IPS-20b (cell line): Measurements from ENCODE around the gene STK36.
"Not testable (repeated sequence)": the region's sequence is repeated elsewhere in the genome, so short reads cannot be mapped to it uniquely, and the experiment has no call there.

Experiments
- H3K27ac ChIP-seq: one replicate; pipeline ENCODE4 v1.5.1; 2013; ENCODE audit warnings: low read length
- H3K27me3 ChIP-seq: 2 replicates; pipeline ENCODE4 v1.6.1; 2013; ENCODE audit warnings: mild to moderate bottlenecking, low read length, inconsistent platforms; ENCODE audit not compliant: insufficient read depth
- H3K36me3 ChIP-seq: 2 replicates; pipeline ENCODE4 v1.6.1; 2013; ENCODE audit warnings: low read depth, mild to moderate bottlenecking, inconsistent platforms, low read length, moderate library complexity; ENCODE audit not compliant: insufficient read depth
- H3K4me1 ChIP-seq: 2 replicates; pipeline ENCODE4 v1.6.1; 2013; ENCODE audit warnings: mild to moderate bottlenecking, control low read depth, inconsistent platforms, low read length, moderate library complexity; ENCODE audit not compliant: insufficient read depth
- H3K4me3 ChIP-seq: 2 replicates; pipeline ENCODE4 v1.5.1; 2013; ENCODE audit warnings: mild to moderate bottlenecking, low read length, inconsistent platforms
- H3K9ac ChIP-seq: 2 replicates; pipeline ENCODE4 v1.6.1; 2013; ENCODE audit warnings: low read depth, mild to moderate bottlenecking, inconsistent platforms, low read length, moderate library complexity
- H3K9me3 ChIP-seq: 2 replicates; pipeline ENCODE4 v1.6.1; 2013; ENCODE audit warnings: mild to moderate bottlenecking, low read depth, low read length, inconsistent platforms; ENCODE audit not compliant: insufficient read depth

Gene STK36

GRCh38 chr2:218663901-218664300, 8.0 kb upstream of the STK36 start:
- no peaks in the 10 kb centered on the region for H3K9me3 ChIP-seq
- peaks cover 74% of the 10 kb centered on the region for H3K36me3 ChIP-seq
- H3K9ac ChIP-seq: no peak overlapping the region
- no peaks in the 10 kb centered on the region for H3K27me3 ChIP-seq
- no peak overlapping the region for H3K27ac ChIP-seq
- no peak overlapping the region for H3K4me3 ChIP-seq
- no peaks in the 10 kb centered on the region for H3K4me1 ChIP-seq

- H3K9ac ChIP-seq: no peak overlapping the region
- no peak overlapping the region for H3K4me3 ChIP-seq
- H3K36me3 ChIP-seq: peaks cover 74% of the 10 kb centered on the region
- no peaks in the 10 kb centered on the region for H3K27me3 ChIP-seq
- no peaks in the 10 kb centered on the region for H3K9me3 ChIP-seq
- no peak overlapping the region for H3K27ac ChIP-seq
- H3K4me1 ChIP-seq: no peaks in the 10 kb centered on the region
Measured at GRCh38 chr2:218664653-218665052, 7.2 kb upstream of the STK36 start.

GRCh38 chr2:218671097-218671653, 711 bp upstream of the STK36 start:
- H3K9ac ChIP-seq: peak overlapping the region; percentile 81
- peaks cover 4% of the 10 kb centered on the region; the same call in 1 of the 2 replicates for H3K4me1 ChIP-seq
- H3K9me3 ChIP-seq: no peaks in the 10 kb centered on the region
- no peaks in the 10 kb centered on the region for H3K27me3 ChIP-seq
- peaks cover 29% of the 10 kb centered on the region for H3K36me3 ChIP-seq
- peak overlapping the region; percentile 59 for H3K27ac ChIP-seq
- H3K4me3 ChIP-seq: peak overlapping the region; percentile 92

- Histone ChIP-seq H3K27ac (no peak overlapping the region), H3K4me3 (no peak overlapping the region), H3K9ac (no peak overlapping the region), H3K27me3 (no peaks in the 10 kb centered on the region), H3K4me1 (no peaks in the 10 kb centered on the region), H3K9me3 (no peaks in the 10 kb centered on the region), H3K36me3 (peaks cover 49% of the 10 kb centered on the region)
Measured at GRCh38 chr2:218679119-218679518, 7.2 kb downstream of the STK36 start.

- Histone ChIP-seq H3K27me3 (no peaks in the 10 kb centered on the region), H3K36me3 (peaks cover 54% of the 10 kb centered on the region), H3K27ac (no peak overlapping the region), H3K9ac (no peak overlapping the region), H3K4me1 (no peaks in the 10 kb centered on the region), H3K4me3 (no peak overlapping the region), H3K9me3 (no peaks in the 10 kb centered on the region)
Measured at GRCh38 chr2:218680061-218680460, 8.2 kb downstream of the STK36 start.

GRCh38 chr2:218687400-218688060, 15.6 kb downstream of the STK36 start:
- H3K27ac ChIP-seq, H3K27me3 ChIP-seq, H3K4me3 ChIP-seq, H3K4me1 ChIP-seq, H3K9me3 ChIP-seq, H3K9ac ChIP-seq: not testable (repeated sequence)
- peaks cover 57% of the 10 kb centered on the region for H3K36me3 ChIP-seq

GRCh38 chr2:218691234-218691633, 19.3 kb downstream of the STK36 start:
- peaks cover 67% of the 10 kb centered on the region for H3K36me3 ChIP-seq
- no peak overlapping the region for H3K9ac ChIP-seq
- H3K27ac ChIP-seq: no peak overlapping the region
- no peaks in the 10 kb centered on the region for H3K27me3 ChIP-seq
- no peaks in the 10 kb centered on the region for H3K9me3 ChIP-seq
- no peak overlapping the region for H3K4me3 ChIP-seq
- no peaks in the 10 kb centered on the region for H3K4me1 ChIP-seq

GRCh38 chr2:218694405-218695145, 22.7 kb downstream of the STK36 start:
- H3K4me3 ChIP-seq: no peak overlapping the region
- H3K4me1 ChIP-seq: no peaks in the 10 kb centered on the region
- peaks cover 81% of the 10 kb centered on the region for H3K36me3 ChIP-seq
- H3K27me3 ChIP-seq: no peaks in the 10 kb centered on the region
- no peaks in the 10 kb centered on the region for H3K9me3 ChIP-seq
- H3K27ac ChIP-seq: no peak overlapping the region
- no peak overlapping the region for H3K9ac ChIP-seq

- H3K4me1 ChIP-seq: no peaks in the 10 kb centered on the region; the same call in 1 of the 2 replicates
- H3K4me3 ChIP-seq: no peak overlapping the region
- H3K27me3 ChIP-seq: no peaks in the 10 kb centered on the region
- H3K36me3 ChIP-seq: peaks cover 63% of the 10 kb centered on the region
- no peak overlapping the region for H3K9ac ChIP-seq
- H3K9me3 ChIP-seq: no peaks in the 10 kb centered on the region
- no peak overlapping the region for H3K27ac ChIP-seq
Measured at GRCh38 chr2:218698885-218699284, 27.0 kb downstream of the STK36 start.

- Histone ChIP-seq H3K9ac (no peak overlapping the region), H3K4me1 (no peaks in the 10 kb centered on the region; the same call in 1 of the 2 replicates), H3K27ac (no peak overlapping the region), H3K27me3 (no peaks in the 10 kb centered on the region), H3K9me3 (no peaks in the 10 kb centered on the region), H3K36me3 (peaks cover 44% of the 10 kb centered on the region), H3K4me3 (no peak overlapping the region)
Measured at GRCh38 chr2:218701806-218702205, 29.9 kb downstream of the STK36 start.

GRCh38 chr2:218703341-218703740, 31.5 kb downstream of the STK36 start:
- peaks cover 30% of the 10 kb centered on the region for H3K36me3 ChIP-seq

GRCh38 chr2:218708086-218708485, 36.2 kb downstream of the STK36 start:
- no peak overlapping the region for H3K4me3 ChIP-seq
- H3K27me3 ChIP-seq: no peaks in the 10 kb centered on the region
- H3K27ac ChIP-seq: no peak overlapping the region
- H3K36me3 ChIP-seq: peaks cover 6% of the 10 kb centered on the region; the same call in 1 of the 2 replicates
- H3K4me1 ChIP-seq: no peaks in the 10 kb centered on the region; the same call in 1 of the 2 replicates
- H3K9me3 ChIP-seq: no peaks in the 10 kb centered on the region
- no peak overlapping the region for H3K9ac ChIP-seq

More at GRCh38 chr2:218703341-218703740, 31.5 kb downstream of the STK36 start:
- H3K27me3 ChIP-seq: no peaks in the 10 kb centered on the region
- no peak overlapping the region for H3K9ac ChIP-seq
- no peaks in the 10 kb centered on the region; the same call in 1 of the 2 replicates for H3K4me1 ChIP-seq
- H3K9me3 ChIP-seq: no peaks in the 10 kb centered on the region
- H3K4me3 ChIP-seq: no peak overlapping the region
- H3K27ac ChIP-seq: no peak overlapping the region
